ENCODE measurements around the gene CDKAL1.

The CDKAL1 gene

GRCh38 chr6:21049572-21049971 is 515.3 kb downstream of the CDKAL1 start:
- Histone ChIP-seq H3K4me1 (ENCODE audit: insufficient read depth, low read length, poor library complexity, severe bottlenecking) (no peaks in the 10 kb centered on the region), H3K4me3 (ENCODE audit: low read length, poor library complexity, severe bottlenecking) (no peak overlapping the region), H3K9me2 (replicated peaks; ENCODE audit: low read depth, low read length) (no peaks in the 10 kb centered on the region), H3K4me2 (ENCODE audit: low read depth, low read length, poor library complexity, severe bottlenecking) (no peak overlapping the region), H3K9me3 (ENCODE audit: insufficient read depth, low read depth, low read length) (no peaks in the 10 kb centered on the region), H3K27me3 (ENCODE audit: insufficient read depth, low read length, poor library complexity, severe bottlenecking) (no peaks in the 10 kb centered on the region), H2AFZ (ENCODE audit: low read length) (no peak overlapping the region), H3F3A (ENCODE audit: low read depth) (no peaks in the 10 kb centered on the region), H3K36me3 (ENCODE audit: insufficient read depth, low read length) (no peaks in the 10 kb centered on the region), H3K79me2 (ENCODE audit: insufficient read depth, low read length) (no peaks in the 10 kb centered on the region), H4K20me1 (ENCODE audit: insufficient read depth, low read length, poor library complexity, severe bottlenecking) (no peaks in the 10 kb centered on the region), H3K9ac (ENCODE audit: low read depth, low read length, poor library complexity, severe bottlenecking) (no peak overlapping the region)
- no peak for TF ChIP-seq CTCF (conservative IDR thresholded peaks at IDR 0.05; ENCODE audit: low read length)
- TF ChIP-seq EZH2phosphoT487 (IDR thresholded peaks at IDR 0.05; ENCODE audit: borderline replicate concordance), result no peak

DNA sequence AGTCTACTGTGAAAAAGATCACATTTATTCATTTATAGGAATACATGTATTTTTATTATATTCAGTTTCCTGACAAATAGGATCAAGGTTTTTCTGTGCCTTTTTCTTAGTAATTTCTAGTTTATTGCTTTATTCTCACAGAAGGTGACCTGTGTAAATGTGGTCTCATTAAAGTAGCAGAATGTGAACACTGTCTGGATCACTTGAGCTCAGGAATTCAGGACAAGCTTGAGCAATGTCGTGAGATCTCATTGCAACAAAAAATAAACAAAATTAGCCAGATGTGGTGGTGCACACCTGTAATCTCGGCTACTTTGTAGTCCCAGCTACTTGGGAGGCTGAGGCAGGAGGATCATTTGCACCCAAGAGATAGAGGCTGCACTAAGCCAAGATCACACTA is 516.7 kb downstream of the CDKAL1 start:
- no peaks in the 10 kb centered on the region for H3K9me2 ChIP-seq (replicated peaks; ENCODE audit: low read depth, low read length)
- H3K9ac ChIP-seq (ENCODE audit: low read depth, low read length, poor library complexity, severe bottlenecking), result no peak overlapping the region
- H2AFZ ChIP-seq (ENCODE audit: low read length), result no peak overlapping the region
- no peaks in the 10 kb centered on the region for H3K79me2 ChIP-seq (ENCODE audit: insufficient read depth, low read length)
- TF ChIP-seq EZH2phosphoT487 (IDR thresholded peaks at IDR 0.05; ENCODE audit: borderline replicate concordance) (no peak), CTCF (conservative IDR thresholded peaks at IDR 0.05; ENCODE audit: low read length) (no peak)
- no peaks in the 10 kb centered on the region for H3K4me1 ChIP-seq (ENCODE audit: insufficient read depth, low read length, poor library complexity, severe bottlenecking)
- H3K9me3 ChIP-seq (ENCODE audit: insufficient read depth, low read depth, low read length), result no peaks in the 10 kb centered on the region
- no peaks in the 10 kb centered on the region for H3F3A ChIP-seq (ENCODE audit: low read depth)
- H3K27me3 ChIP-seq (ENCODE audit: insufficient read depth, low read length, poor library complexity, severe bottlenecking), result no peaks in the 10 kb centered on the region
- H4K20me1 ChIP-seq (ENCODE audit: insufficient read depth, low read length, poor library complexity, severe bottlenecking), result no peaks in the 10 kb centered on the region
- no peak overlapping the region for H3K4me3 ChIP-seq (ENCODE audit: low read length, poor library complexity, severe bottlenecking)
- no peaks in the 10 kb centered on the region for H3K36me3 ChIP-seq (ENCODE audit: insufficient read depth, low read length)
- no peak overlapping the region for H3K4me2 ChIP-seq (ENCODE audit: low read depth, low read length, poor library complexity, severe bottlenecking)

GRCh38 chr6:21051777-21052176 is 517.5 kb downstream of the CDKAL1 start:
- no peaks in the 10 kb centered on the region for H3K36me3 ChIP-seq (ENCODE audit: insufficient read depth, low read length)
- no peak overlapping the region for H3K4me2 ChIP-seq (ENCODE audit: low read depth, low read length, poor library complexity, severe bottlenecking)
- no peak overlapping the region for H2AFZ ChIP-seq (ENCODE audit: low read length)
- H3K4me1 ChIP-seq (ENCODE audit: insufficient read depth, low read length, poor library complexity, severe bottlenecking), result no peaks in the 10 kb centered on the region
- H3K9ac ChIP-seq (ENCODE audit: low read depth, low read length, poor library complexity, severe bottlenecking), result no peak overlapping the region
- H3F3A ChIP-seq (ENCODE audit: low read depth), result no peaks in the 10 kb centered on the region
- H3K27me3 ChIP-seq (ENCODE audit: insufficient read depth, low read length, poor library complexity, severe bottlenecking), result no peaks in the 10 kb centered on the region
- H3K4me3 ChIP-seq (ENCODE audit: low read length, poor library complexity, severe bottlenecking), result no peak overlapping the region
- no peaks in the 10 kb centered on the region for H3K9me3 ChIP-seq (ENCODE audit: insufficient read depth, low read depth, low read length)
- no peaks in the 10 kb centered on the region for H3K9me2 ChIP-seq (replicated peaks; ENCODE audit: low read depth, low read length)
- TF ChIP-seq EZH2phosphoT487 (IDR thresholded peaks at IDR 0.05; ENCODE audit: borderline replicate concordance) (no peak), CTCF (conservative IDR thresholded peaks at IDR 0.05; ENCODE audit: low read length) (no peak)
- no peaks in the 10 kb centered on the region for H4K20me1 ChIP-seq (ENCODE audit: insufficient read depth, low read length, poor library complexity, severe bottlenecking)
- no peaks in the 10 kb centered on the region for H3K79me2 ChIP-seq (ENCODE audit: insufficient read depth, low read length)
